ENCODE data around the gene CENPP. TPM values are rescaled to one million over a fixed set of nuclear protein-coding genes. Genes with fewer than 3 reads are reported as not detected.
"Not testable (repeated sequence)": the region's sequence is repeated elsewhere in the genome, so short reads cannot be mapped to it uniquely, and the experiment has no call there.

The CENPP gene
- total RNA-seq, 2 experiments from 2014 or later, result 26.5 to 27.0 TPM

DNA sequence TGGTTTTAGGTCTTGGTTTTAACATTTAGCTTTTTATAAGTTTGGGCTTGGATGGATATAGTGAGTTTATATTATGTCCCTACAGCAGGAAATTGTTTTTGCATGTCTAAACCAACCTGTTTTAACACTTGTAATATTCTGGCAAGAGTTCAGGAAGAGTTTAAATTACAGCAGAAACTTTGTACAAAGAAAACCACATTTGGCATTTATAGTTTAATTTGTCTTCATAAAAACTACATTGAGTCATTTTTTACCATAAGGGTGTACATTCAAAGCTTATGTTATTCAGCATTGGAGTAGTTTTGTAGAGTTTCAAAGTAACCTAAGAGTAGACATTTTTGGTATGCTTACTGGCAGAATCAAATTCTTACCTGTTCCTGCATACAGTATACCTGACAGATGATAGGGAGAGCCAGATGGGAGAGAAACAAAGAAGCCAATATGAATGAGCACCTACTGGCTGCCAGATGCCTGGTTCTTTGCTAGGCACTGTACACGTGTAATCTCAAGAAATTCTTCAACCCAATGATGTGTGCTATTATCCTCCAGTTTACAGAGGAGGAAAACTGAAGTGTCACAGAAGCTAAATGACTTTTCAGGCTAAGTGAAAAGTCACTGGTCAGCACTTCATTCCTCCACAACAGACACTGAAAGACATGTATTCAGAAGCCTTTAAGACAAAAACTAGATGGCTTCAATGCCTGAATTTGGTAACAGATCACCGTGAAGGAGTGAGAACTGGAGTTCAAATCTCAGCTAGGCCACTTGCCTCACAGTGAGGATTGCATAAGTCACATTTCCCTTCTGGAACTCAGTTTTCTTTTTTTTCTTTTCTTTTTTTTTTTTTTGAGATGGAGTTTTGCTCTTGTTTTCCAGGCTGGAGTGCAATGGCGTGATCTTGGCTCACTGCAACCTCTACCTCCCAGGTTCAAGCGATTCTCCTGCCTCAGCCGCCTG lies 235.9 kb downstream of the CENPP start:
- peaks cover 7% of the 10 kb centered on the region for H3K36me3 Mint-ChIP-seq
- H3K4me3 Mint-ChIP-seq, result no peak overlapping the region
- DNase-seq, result no peak
- no peaks in the 10 kb centered on the region for H3K27me3 Mint-ChIP-seq
- no peaks in the 10 kb centered on the region for H3K4me1 Mint-ChIP-seq
- H3K27ac Mint-ChIP-seq, result no peak overlapping the region
- peaks cover 6% of the 10 kb centered on the region for H3K9me3 Mint-ChIP-seq

DNA sequence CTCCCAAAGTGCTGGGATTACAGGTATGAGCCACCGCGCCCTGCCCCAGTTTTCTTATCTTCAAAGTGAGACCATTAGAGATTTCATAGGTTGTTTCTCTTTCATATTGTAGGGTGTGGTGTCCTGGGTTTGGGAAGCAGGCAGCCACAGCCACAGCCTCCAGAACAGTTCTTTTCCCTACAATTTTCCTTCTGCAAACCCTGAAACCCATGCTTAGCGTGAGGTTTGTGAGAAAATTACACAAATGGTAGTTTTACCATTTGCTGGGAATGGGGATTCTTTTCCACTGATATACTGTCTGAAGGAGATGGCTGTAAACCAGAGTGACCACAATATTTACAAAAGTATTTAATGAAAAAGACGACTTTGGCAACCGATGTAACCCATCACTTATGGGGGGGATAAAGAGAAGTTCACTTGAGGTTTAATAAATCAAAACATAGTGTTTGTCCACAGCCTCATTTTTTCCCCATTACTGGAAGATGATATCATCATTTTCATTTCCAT lies 236.8 kb downstream of the CENPP start:
- no peak overlapping the region for H3K4me3 Mint-ChIP-seq
- no peaks in the 10 kb centered on the region for H3K4me1 Mint-ChIP-seq
- no peak overlapping the region for H3K27ac Mint-ChIP-seq
- H3K9me3 Mint-ChIP-seq, result peaks cover 7% of the 10 kb centered on the region
- peaks cover 7% of the 10 kb centered on the region for H3K36me3 Mint-ChIP-seq
- no peak for DNase-seq
- H3K27me3 Mint-ChIP-seq, result no peaks in the 10 kb centered on the region

DNA sequence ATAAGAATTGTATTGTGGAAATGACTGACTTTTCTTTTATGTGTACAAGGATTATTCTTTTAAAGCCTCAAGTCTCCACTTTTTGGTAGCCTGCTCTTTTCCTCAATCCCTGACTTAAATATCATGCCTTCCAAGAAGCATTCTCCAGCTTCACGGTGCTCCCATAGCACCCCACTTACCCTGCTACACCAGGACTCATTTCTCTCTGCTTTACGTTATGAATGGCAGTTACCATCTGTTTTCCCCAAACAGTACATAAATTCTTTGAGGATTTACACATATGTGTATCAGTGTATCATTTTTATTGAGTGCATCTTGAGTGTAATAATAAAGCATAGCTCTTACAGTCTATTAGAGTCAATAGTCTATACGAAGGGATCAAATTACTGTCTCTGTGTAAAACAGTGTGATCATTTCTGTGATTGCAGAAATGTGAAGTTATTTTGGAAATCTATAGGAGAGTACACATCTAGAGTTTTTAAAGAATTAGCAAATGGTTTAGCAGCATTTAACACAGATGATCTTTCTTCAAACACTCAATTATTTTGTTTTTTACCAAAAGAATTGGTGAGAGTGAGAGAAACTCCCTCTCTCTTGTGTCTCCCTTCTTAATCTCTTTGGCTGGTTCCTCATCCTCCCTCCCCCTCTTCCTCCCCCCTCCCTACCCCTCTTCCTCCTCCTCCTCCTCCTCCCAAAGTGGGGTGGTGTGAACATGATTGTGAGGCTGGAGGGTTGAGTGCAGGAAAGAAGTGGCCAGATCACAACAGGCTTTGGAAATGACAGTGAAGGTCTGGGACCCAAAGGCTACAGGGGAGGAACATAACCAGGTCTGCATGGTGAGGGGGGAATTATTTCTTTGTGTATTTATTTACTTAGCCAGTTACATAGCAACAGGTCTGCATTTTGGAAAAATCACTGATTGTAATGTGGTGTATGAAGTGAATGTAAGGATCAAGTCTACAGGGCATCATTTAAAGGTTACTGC lies 237.7 kb downstream of the CENPP start:
- H3K36me3 Mint-ChIP-seq, result peaks cover 9% of the 10 kb centered on the region
- peaks cover 10% of the 10 kb centered on the region for H3K9me3 Mint-ChIP-seq
- H3K27ac Mint-ChIP-seq, result no peak overlapping the region
- H3K27me3 Mint-ChIP-seq, result no peaks in the 10 kb centered on the region
- no peaks in the 10 kb centered on the region for H3K4me1 Mint-ChIP-seq
- H3K4me3 Mint-ChIP-seq, result no peak overlapping the region
- no peak for DNase-seq

DNA sequence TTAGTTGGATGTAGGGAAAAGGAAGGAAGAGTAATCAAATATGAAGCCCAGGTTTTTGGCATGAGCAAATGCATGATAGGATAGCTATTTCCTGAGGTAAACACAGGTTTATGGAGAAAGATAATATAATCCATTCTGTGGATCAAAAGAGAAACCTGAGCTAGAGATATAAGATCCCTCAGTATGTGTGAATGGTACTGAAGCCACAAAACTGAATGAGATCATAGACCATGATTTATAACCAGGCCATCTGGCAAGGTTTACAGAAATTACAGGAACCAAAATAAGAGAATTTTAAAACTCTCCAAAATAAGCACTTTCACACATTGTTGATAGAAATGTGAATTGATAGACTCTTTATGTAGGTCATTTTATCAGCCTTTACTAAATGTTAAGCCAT lies 238.8 kb downstream of the CENPP start:
- Mint-ChIP-seq H3K9me3 (peaks cover 10% of the 10 kb centered on the region), H3K4me1 (no peaks in the 10 kb centered on the region), H3K27me3 (no peaks in the 10 kb centered on the region), H3K36me3 (peaks cover 11% of the 10 kb centered on the region), H3K4me3 (no peak overlapping the region), H3K27ac (no peak overlapping the region)
- no peak for DNase-seq

DNA sequence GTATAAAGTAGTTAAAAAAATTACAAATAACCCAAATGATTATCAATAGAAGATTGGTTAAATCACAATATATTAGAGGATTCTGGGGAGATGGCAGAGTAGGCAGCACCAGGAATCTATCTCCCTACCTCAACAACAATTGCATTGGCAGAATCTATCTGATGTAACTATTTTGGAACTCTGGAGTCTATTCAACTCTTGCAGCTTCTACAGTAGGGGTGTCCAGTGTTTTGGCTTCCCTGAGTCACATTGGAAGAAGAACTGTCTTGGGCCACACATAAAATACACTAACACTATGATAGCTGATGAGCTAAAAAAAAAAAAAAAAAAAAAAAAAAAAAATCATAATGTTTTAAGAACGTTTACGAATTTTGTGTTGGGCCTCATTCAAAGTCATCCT lies 239.2 kb downstream of the CENPP start:
- Mint-ChIP-seq H3K36me3 (peaks cover 11% of the 10 kb centered on the region), H3K4me1 (no peaks in the 10 kb centered on the region), H3K27ac (no peak overlapping the region), H3K27me3 (no peaks in the 10 kb centered on the region), H3K4me3 (no peak overlapping the region), H3K9me3 (peaks cover 10% of the 10 kb centered on the region)
- DNase-seq, result no peak

DNA sequence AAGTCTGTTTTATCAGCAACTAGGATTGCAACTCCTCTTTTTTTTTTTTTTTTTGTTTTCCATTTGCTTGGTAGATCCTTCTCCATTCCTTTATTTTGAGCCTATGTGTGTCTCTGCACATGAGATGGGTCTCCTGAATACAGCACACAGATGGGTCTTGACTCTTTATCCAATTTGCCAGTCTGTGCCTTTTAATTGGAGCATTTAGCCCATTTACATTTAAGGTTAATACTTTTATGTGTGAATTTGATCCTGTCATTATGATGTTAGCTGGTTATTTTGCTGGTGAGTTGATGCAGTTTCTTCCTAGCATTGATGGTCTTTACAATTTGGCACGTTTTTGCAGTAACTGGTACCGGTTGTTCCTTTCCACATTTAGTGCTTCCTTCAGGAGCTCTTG lies 246.1 kb downstream of the CENPP start:
- H3K27me3 Mint-ChIP-seq, H3K36me3 Mint-ChIP-seq, H3K4me3 Mint-ChIP-seq, H3K27ac Mint-ChIP-seq, DNase-seq, H3K4me1 Mint-ChIP-seq: not testable (repeated sequence)
- peaks cover 12% of the 10 kb centered on the region for H3K9me3 Mint-ChIP-seq

DNA sequence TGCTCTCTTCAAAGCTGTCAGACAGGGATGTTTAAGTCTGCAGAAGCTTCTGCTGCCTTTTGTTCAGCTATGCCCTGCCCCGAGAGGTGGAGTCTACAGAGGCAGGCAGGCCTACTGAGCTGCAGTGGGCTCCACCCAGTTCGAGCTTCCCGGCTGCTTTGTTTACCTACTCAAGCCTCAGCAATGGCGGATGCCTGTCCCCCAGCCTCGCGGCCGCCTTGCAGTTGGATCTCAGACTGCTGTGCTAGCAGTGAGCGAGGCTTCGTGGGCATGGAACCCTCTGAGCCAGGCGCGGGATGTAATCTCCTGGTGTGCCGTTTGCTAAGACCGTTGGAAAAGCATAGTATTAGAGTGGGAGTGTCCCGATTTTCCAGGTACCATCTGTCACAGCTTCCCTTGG lies 247.9 kb downstream of the CENPP start:
- not testable (repeated sequence) for H3K36me3 Mint-ChIP-seq, H3K9me3 Mint-ChIP-seq, H3K4me3 Mint-ChIP-seq, DNase-seq, H3K4me1 Mint-ChIP-seq, H3K27ac Mint-ChIP-seq, H3K27me3 Mint-ChIP-seq

DNA sequence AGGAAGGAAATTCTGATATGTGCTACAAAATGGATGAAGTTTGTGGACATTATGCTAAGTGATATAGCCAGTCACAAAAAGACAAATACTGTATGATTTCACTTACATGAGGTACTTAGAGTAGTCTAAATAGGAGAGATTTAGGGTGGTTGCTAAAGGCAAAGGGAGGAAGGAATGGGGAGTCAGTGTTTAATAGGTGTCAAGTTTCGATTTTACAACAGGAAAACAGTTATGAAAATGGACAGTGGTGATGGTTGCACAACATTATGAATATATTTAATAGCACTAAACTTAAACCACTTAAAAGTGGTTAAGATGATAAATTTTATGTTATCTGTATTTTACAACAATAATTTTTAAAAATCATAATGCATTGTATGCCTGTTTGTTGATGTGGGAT lies 250.4 kb downstream of the CENPP start:
- H3K9me3 Mint-ChIP-seq, result peaks cover 8% of the 10 kb centered on the region
- no peak overlapping the region for H3K27ac Mint-ChIP-seq
- DNase-seq, result no peak
- H3K4me1 Mint-ChIP-seq, result no peaks in the 10 kb centered on the region
- H3K27me3 Mint-ChIP-seq, result no peaks in the 10 kb centered on the region
- H3K4me3 Mint-ChIP-seq, result no peak overlapping the region
- H3K36me3 Mint-ChIP-seq, result peaks cover 4% of the 10 kb centered on the region

DNA sequence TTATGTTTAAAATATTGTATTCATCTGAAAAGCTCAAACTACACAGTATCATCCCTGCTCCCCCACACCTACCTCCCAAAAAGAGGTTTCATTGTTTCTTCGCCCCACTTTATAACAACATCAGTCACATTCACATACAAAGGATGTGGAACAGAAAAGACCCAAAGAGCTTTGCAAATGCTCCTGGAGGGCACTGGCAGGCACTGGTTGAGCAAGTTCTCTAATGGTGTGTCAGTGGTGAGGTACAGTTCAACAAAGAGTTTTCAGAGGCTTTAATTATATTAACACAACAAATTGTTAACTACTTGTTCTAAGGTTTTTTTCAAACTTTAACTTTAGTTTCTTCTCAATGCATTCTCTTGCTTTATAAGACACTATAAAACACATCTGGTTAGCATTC lies 264.2 kb downstream of the CENPP start:
- DNase-seq, result no peak
- Mint-ChIP-seq H3K4me3 (no peak overlapping the region), H3K4me1 (no peaks in the 10 kb centered on the region), H3K9me3 (peaks cover 7% of the 10 kb centered on the region), H3K36me3 (peaks cover 10% of the 10 kb centered on the region), H3K27me3 (peaks cover 2% of the 10 kb centered on the region), H3K27ac (no peak overlapping the region)

DNA sequence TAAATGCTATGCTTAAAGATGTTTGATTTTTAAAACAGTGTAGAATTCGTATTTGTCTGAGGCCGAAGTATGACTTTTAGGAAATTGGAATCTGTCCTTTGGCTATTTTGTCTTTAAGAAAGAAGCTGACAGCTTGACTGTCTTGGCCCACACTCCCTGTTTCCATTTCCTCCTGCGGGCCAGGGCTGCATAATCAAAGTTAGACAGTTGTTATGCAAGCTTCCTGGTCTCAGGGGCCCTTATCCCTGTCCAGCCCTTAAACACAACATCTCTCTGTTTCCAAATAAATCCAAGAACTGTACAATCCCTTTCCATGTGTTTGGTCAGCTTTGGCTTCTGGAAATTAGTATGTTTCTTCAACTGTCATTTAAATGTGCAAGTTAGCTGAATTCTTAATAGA lies 264.6 kb downstream of the CENPP start:
- Mint-ChIP-seq H3K4me1 (no peaks in the 10 kb centered on the region), H3K27me3 (peaks cover 2% of the 10 kb centered on the region), H3K9me3 (peaks cover 7% of the 10 kb centered on the region), H3K27ac (no peak overlapping the region), H3K36me3 (peaks cover 10% of the 10 kb centered on the region), H3K4me3 (no peak overlapping the region)
- no peak for DNase-seq

DNA sequence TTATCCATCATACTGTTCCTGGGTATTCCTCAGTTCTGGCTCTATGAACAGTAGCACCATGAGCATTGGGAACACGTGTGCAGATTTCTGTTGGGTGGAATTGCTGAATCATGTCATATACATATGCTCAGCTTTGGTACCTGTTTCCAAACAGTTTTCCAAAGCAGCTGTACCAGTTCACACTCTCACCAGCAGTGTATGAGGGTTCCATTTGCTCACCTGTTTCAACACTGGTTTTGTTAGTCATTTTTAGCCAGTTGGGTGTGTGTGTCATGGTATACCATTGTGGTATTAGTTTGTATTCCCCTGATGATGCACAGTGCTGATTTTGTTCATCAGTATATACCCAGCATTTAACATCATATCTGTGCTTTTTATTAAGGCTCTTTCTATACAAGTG lies 266.8 kb downstream of the CENPP start:
- no peak overlapping the region for H3K27ac Mint-ChIP-seq
- H3K4me1 Mint-ChIP-seq, result no peaks in the 10 kb centered on the region
- H3K36me3 Mint-ChIP-seq, result no peaks in the 10 kb centered on the region
- H3K9me3 Mint-ChIP-seq, result no peaks in the 10 kb centered on the region
- no peak overlapping the region for H3K4me3 Mint-ChIP-seq
- peaks cover 2% of the 10 kb centered on the region for H3K27me3 Mint-ChIP-seq
- no peak for DNase-seq

DNA sequence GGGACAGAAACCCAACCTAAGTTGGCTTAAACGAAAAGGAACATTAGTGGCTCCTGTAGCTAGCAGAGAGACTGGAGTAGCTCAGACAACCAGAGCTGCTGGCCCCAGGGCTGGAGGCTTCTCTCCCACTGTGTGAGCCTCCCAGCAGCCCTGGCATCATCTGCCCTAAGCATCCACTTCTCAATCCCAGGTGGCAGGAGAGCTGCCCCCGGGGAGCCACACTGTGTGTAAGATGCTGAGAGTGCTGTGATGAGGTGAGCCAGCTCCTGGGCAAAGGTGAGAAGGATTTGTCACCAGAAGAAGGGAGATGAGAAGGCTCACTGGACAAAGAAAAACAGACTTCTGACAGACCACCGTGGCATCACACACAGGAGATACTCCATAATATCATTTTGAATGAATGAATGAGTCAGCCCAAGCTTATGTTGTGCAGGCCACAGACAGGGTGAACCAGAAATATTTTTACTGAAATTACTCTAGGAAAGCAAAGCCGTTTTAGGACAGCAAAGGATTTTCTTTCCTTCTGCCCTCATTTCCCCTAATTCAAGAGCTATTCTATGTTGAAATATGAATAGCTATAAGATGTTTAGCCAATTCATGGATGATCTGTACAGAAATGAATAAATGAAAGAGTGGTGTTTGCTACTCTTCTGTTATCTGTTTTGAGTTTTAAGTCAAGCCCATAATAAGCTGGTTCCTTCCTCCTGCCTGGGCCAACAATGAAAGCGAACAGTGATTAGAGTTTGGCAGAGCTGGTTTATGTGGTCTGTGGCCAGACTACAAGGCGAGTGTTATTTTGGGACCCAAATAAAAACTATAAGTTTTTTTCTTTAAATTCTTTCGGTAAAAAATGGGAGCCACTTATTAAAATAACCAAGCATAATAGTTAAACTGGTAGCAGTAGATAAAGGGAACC lies 267.5 kb downstream of the CENPP start:
- Mint-ChIP-seq H3K4me3 (no peak overlapping the region), H3K27ac (no peak overlapping the region), H3K27me3 (peaks cover 2% of the 10 kb centered on the region), H3K9me3 (no peaks in the 10 kb centered on the region), H3K4me1 (no peaks in the 10 kb centered on the region), H3K36me3 (no peaks in the 10 kb centered on the region)
- no peak for DNase-seq

DNA sequence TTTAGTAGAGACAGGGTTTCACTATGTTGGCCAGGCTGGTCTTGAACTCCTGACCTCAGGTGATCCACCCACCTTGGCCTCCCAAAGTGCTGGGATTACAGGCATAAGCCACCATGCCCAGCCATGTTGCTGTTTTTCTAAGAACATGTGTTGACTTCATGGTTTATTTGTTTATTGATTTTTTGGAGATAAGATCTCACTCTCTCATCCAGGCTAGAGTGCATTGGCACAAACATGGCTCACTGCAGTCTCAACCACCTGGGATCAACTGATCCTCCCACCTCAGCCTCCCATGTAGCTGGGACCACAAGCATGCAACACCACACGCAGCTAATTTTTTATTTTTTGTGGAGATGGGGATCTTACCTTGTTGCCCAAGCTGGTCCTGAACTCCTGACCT lies 269.3 kb downstream of the CENPP start:
- H3K9me3 Mint-ChIP-seq, H3K4me1 Mint-ChIP-seq, DNase-seq, H3K27me3 Mint-ChIP-seq, H3K36me3 Mint-ChIP-seq, H3K27ac Mint-ChIP-seq, H3K4me3 Mint-ChIP-seq: not testable (repeated sequence)

DNA sequence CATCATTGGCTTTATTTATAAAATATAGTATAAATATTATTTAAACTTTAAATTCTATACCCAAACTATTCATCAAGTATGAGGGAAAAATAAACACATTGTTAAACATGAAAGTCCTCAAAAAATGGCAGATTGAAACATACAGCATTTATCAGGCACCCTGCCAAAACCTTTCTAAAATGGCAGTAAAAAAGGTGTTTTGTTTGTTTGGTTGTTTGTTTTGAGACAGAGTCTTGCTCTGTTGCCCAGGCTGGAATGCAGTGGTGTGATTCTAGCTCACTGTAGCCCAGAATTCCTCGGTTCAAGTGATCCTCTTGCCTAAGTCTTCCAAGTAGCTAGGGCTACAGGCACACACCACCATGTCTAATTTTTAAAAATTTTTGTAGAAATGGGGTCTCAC lies 270.2 kb downstream of the CENPP start:
- Mint-ChIP-seq H3K36me3 (no peaks in the 10 kb centered on the region), H3K27me3 (peaks cover 2% of the 10 kb centered on the region), H3K4me1 (no peaks in the 10 kb centered on the region), H3K4me3 (no peak overlapping the region), H3K27ac (no peak overlapping the region), H3K9me3 (no peaks in the 10 kb centered on the region)
- DNase-seq, result no peak
